ENCODE data around the gene MPHOSPH9.
"Not testable (repeated sequence)": the region's sequence is repeated elsewhere in the genome, so short reads cannot be mapped to it uniquely, and the experiment has no call there.

MPHOSPH9 gene

DNA sequence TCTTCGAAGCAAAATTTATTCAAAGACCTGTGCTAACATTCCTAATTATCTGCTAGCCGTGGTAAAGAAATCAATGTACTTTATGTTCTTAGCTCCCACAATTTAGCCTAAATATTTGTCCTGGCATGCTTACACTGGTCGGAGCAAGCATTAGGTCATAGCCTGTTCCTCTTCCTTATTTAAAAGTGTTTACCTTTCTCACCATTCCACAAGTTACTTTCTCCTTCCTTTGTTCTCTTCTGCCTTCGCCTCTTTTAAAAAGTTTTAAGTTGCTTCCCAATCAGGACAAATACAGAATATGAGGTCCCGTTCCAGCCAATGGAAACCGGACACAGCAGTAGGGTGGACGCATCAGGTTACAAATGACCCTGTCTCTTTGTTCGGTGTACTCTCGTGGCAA is 27.1 kb upstream of the MPHOSPH9 start:
- no peak for DNase-seq

DNA sequence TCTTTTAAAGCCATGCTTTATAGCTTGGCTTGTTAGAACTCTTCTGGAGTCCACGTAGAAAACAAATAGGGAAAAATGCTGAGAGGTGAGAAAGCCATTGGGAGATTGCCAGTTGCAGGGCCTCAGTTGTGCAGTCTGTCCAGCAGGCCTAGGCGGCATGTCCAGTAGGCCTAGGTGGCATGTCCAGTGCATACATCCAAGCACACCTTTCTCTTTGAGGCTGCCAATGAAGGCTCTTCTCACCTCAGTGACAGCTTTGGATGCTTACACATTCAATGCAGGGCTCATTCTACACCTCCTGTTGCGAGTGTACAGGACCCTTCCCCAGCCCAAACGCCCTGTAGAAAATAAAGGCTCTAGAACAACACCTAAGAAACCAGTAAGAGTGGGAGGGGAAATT is 25.7 kb upstream of the MPHOSPH9 start:
- DNase-seq: no peak

DNA sequence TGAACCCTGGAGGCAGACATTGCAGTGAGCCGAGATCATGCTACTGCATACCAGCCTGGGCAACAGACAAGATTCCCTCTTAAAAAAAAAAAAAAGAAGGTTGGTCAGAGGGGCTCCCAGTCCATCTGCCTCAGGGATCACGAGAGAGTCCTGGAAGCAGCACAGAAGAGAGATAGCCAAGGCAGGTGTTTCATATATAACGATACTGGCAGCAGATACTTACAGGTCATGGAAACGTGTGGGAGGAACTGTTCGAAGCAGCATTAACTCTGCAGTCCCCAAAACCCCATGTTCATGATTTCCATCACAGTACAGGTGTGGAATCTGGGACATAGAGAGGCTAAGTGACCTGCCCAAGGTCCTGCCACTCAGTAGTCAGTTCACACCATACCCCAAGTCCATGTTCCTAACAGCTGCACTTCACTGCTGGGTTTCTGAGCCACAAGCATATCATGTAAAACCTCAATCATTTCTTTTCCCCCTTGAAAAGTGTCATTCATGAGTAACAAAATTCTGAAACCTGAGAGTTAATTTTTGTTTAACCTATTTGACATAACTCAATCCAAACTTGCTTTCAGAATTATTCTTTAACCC is 22.0 kb upstream of the MPHOSPH9 start:
- DNase-seq: no peak

DNA sequence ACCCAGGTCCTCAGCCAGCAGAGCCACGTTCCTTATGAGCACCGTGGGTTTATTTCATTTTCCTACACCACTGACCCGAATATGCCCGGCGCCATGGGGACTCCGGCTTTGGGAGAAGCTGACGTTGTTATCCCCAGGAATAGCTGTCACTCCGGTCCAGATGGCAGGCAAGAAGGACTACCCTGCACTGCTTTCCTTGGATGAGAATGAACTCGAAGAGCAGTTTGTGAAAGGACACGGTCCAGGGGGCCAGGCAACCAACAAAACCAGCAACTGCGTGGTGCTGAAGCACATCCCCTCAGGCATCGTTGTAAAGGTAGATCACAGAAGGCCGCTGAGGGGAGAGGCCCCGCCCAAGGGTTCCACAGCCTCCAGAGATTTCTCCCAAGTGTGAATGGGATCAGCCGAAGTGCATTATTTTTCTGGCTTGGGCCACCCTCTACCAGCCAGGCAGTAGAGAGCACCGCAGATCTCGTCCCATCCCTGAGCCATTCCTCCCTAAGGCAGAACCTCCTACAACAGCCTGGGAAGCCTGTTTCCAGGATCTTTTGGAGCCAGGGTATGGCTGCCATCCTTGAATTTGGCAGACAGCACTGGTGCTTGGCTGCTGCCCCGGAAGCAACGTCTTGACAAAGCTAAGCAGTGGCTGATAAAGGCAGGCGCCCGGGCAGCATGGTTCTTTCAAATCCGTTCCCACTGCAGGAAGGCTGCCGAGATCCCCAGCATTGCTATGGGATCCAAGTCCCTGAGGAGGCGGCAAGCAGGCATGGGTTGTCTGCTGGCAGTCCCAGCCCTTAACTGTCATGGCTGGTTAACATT is 20.9 kb upstream of the MPHOSPH9 start:
- no peak for DNase-seq

DNA sequence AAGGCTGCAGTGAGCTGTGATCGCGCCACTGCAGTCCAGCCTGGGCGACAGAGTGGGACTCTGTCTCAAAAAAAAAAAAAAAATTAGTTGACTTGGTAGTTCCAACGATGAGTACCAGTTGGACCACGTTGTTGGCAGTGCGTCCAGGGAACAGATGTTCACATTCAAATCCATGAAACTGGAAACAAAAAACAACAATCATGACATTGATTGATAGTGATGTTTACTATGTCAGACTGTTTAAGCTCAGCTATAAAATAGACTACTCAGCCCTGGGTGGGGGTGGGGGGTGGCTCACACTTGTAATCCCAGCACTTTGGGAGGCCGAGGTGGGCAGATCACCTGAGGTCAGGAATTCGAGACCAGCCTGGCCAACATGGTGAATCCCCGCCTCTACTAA is 19.4 kb upstream of the MPHOSPH9 start:
- DNase-seq: not testable (repeated sequence)

DNA sequence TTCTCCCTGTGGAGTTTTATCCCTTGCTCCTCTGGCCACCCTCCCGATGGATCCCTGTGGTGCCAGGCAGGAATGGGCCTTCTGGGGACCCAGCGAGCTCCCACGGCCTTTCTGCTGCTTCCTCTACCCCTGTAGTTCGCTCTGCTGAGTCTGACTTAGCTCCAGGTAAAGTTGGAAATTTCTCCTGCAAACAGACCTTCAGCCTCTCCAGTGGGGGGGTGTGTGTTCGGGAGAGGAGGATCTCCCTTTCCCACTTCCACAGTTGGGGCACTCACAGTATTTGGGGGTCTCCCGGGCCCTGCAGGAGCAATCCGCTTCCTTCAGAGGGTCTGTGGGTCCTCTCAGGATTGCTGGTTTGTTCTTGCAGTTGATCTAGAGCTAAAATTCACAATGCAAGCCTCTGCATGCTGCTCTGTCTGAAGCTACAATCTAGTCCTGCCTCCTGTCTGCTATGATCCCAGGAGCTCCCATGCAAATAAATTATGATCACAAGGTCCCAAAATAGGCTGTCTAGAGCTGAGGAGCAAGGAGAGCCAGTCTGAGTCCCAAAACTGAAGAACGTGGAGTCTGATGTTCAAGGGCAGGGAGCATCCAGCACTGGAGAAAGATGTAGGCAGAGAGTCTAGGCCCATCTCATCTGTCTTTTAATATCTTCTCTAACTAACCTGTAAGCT is 18.6 kb upstream of the MPHOSPH9 start:
- DNase-seq: no peak

DNA sequence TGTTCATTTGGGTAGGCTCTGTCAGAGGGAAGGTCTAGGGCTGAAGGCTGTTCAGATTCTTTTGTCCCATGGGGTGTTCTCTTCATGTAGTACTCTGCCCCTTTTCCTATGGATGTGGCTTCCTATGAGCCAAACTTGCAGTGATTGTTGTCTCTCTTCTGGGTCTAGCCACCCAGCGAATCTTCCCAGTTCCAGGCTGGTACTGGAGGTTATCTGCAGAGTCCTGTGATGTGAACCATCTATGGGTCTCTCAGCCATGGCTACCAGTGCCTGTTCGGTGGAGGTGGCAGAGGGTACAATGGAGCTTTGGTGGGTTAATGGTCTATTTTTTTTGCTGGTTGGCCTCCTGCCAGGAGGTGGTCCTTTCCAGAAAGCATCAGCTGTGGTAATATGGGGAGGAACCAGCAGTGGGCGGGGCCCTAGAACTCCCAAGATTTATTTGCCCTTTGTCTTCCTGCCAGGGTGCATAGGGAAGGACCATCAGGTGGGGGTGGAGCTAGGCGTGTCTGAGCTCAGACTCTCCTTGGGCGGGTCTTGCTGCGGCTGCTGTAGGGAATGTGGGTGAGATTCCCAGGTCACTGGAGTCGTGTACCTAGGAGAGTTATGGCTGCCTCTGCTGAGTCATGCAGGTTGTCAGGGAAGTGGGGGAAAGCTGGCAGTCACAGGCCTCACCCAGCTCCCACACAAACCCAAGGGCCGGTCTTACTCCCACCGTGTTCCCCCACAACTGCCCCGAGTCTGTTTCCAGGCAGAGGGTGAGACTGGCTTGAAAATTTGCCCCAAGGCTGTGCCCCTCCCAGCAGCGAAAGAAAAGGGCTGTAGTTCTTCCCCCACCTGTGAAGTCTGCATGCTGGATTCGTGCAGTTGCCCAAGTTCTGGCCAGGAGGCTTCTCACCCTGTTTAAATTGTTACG is 17.8 kb upstream of the MPHOSPH9 start:
- no peak for DNase-seq

DNA sequence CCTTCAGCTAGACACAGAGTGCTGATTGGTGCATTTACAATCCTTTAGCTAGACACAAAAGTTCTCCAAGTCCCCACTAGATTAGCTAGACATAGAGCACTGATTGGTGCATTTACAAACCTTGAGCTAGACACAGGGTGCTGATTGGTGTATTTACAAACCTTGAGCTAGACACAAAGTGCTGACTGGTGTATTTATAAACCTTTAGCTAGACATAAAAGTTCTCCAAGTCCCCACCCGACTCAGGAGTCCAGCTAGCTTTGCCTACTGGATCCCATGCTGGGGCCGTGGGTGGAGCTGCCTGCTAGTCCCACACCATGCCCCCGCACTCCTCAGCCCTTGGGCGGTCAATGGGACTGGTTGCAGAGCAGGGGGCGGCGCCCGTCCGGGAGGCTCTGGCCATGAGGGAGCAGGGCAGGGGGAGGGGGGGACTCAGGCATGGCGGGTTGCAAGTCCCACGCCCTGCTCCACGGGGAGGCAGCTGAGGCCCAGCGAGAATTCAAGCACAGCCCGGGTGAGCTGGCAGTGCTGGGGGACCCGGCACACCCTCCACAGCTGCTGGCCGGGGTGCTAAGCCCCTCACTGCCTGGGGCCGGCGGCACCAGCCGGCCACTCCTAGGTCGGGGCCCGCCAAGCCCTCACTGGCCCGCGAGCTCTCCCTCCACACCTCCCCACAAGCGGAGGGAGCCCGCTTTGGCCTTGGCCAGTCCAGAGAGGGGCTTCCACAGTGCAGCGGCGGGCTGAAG is 16.2 kb upstream of the MPHOSPH9 start:
- not testable (repeated sequence) for DNase-seq

DNA sequence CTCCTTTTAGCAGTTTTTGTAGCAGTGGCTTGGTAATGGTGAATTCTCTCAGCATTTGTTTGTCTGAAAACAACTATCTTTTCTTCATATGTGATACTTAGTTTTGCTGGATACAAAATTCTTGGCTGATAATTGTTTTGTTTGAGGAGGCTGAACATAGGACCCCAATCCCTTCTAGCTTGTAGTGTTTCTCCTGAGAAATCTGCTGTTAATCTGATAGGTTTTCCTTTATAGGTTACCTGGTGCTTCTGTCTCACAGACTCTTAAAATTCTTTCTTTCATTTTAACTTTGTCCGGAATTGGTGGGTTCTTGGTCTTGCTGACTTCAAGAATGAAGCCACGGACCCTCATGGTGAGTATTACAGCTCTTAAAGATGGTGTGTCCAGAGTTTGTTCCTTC is 15.2 kb upstream of the MPHOSPH9 start:
- not testable (repeated sequence) for DNase-seq

DNA sequence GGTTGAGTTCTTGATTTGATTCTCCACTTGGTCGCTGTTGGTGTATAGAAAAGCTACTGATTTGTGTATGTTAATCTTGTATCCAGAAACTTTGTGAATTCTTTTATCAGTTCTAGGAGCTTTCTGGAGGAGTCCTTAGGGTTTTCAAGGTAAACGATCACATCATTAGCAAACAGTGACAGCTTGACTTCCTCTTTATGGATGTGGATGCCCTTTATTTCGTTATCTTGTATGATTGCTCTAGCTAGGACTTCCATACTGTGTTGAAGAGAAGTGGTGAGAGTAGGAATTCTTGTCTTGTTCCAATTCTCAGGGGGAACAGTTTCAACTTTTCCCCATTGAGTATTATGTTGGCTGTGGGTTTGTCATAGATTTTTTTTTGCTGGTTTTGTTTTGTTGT is 12.7 kb upstream of the MPHOSPH9 start:
- no peak for DNase-seq

DNA sequence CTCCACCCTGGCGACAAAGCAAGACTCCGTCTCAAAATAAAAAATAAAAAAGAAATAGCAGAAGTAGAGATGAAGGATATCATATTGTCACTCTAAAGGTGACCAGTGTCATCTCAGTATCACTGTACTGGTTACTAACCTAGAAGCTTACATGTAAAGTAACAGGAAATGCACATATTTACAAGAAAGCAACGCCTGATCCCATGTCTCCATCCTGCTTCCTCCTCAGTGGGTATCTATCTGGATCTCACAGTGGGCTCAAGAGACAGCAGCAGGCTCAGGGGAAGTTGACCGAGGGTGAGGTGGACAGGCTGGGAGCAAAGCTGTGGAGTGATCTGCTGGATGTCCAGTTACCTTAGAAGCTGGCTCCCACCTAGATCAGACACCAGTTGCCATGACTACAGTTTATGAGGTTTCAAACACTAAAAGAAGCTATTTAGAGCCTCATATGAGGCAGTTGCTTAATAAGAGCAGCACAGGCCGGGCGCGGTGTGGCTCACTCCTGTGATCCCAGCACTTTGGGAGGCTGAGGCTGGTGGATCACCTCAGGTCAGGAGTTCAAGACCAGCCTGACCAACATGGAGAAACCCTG is 10.8 kb upstream of the MPHOSPH9 start:
- DNase-seq: no peak

DNA sequence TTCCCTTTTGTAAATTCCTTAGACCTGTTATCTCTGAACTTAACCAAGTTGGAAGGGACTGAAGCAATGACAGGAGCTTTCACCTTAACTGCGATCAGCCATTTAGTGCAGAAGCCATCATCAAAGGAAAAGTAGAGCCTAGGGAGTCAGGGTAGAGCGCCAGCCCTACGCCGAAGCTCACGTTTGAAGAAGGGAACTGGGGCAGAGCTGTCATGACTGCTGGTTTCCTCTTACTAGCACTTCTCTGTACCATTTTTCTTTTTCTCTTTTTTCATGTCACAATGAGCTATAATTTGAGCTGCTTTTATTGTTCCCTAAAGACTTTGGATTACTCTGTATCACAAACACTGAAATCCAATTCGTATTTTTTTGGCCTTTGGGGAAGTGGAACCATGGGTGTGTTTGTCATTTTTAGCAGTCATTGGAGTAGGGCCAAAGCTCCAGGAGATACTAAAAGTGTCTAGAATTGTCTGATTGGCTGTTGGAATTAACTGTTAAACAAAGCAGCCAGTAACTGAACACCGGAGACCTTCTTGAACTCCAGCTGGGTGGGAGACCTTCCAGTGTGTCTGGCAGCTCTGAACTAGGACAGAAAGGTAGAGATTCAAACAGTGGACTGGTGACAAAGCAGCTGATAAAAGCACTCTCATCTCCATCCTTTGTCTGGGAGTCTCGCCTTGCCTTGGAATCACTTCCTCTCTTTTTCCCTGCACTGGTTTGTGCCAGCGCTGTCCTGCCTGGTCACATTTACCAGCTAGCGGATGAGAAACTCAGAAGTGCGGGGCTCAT is 9.4 kb upstream of the MPHOSPH9 start:
- DNase-seq: no peak

DNA sequence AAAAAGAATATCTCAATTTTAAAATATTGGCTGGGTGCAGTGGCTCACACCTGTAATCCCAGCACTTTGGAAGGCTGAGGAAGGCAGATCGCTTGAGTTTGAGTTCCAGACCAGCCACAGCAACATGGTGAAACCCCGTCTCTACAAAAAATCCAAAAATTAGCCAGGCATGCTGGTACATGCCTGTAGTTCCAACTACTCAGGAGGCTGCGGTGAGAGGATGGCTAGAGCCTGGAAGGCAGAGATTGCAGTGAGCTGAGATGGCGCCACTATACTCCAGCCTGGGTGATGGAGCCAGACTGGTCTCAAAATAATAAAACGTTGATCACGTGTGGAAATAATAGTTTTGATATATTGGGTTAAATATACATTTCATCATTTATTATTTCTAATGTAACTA is 6.0 kb upstream of the MPHOSPH9 start:
- DNase-seq: no peak

DNA sequence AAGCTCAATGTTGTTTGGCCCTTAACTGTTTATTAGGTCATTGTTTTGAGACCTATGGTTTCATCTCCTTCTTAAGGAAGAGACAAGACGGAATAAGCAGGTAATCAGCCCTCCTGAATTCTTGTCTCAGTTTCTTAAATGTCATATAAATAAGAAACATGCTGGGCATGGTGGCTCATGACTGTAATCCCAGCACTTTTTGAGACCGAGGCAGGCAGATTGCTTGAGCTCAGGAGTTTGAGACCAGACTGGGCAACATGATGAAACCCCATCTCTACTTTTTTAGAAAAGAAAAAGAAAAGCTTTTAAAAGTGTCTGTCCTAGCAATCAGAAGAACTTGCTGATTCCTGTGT is 5.4 kb upstream of the MPHOSPH9 start:
- no peak for DNase-seq

DNA sequence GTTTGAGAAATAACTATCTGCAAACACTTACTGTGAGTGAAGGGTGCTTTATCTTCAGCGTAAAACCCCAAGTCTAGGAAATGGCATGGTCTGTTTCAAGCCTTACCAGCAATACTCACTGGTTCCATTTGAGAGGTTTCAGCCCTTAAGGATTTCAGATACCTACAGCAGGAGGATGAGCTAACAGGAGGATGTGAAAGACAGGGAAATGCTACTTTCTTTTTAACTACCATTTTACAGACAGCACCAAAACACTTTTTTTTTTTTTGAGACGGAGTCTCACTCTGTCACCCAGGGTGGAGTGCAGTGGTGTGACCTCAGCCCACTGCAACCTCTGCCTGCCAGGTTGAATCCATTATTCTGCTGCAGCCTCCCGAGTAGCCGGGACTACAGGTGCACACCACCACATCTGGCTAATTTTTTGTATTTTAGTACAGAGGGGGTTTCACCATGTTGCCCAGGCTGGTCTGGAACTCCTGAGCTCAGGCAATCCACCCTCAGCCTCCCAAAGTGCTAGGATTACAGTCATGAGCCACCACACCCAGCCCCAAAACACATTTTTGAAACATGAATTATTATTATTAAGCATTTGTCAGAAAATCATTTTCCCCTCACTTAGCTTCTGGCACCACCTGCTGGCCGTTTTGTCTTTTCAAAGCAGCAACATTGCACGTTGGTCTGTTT is 4.8 kb upstream of the MPHOSPH9 start:
- peak; percentile 79 for DNase-seq

DNA sequence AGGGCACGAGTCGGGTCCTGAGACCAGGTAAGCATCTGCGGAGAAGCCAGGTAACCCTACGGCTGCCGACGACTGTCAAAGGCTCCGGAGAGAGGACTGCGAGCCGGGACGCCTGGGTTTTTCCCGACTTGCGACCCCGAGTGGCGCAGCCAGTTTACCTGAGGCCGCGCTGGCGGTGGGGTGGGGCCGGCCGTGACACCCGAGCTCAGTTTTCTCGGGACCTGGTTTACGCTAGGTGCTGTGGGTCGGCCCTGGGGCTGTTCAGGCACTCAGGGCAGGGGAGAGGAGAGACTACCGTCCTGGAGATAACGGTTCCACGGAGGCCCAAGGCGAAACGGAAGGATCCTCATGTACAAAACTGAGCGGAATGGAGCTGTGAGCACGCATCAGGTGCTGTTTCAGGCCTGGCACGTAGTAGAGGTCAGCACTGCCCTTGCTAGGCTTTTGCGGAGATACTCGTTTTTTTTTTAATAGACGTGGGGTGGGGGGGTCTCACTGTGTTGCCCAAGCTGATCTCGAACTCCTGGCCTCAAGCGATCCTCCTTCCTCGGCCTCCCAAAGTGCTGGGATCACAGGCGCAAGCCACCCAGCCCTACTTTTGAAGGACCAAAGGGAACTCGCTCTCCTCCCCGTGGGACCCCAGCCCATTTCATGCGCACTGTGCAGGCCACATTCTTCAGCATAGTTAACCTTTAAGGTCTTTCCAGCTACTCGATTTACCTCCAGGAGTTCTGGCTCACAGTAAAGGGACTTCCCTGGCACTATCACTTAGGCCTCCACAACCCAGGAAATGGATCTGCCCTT is 766 bp upstream of the MPHOSPH9 start:
- DNase-seq: no peak

DNA sequence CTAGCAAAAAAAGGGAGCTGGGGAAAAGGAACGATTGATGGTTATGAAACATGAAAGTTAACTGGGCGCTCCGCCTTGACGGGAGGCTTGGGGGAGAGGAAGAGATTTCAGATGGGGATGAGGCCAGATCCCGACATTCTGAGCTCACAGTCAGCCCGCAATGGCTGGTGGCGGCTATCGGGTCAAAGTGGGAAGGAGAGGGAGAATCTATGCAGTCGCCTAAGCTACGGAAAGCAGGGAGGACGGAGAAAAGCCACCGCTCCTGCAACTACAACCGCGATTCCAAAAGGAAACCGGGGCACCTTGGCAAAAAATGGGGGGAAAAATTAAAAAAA is 502 bp downstream of the MPHOSPH9 start:
- DNase-seq: no peak

DNA sequence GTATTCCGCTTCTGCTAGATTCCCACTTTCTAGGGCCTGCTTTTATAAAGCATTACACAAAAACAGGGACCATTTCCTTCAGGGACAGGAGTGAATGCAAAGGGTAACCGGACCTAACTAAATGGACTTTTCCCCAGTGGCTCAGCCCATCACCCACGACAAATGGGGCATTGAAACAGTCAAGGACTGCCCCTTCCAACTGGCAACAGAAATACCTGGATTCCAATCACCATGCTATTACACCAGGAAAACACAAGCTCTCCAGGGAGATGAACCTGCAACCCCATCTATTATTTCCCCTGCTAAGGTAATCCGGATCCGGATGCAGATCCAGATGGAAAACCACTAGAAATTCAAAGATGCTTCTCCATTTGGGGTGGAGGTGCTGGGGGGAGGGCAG is 1.0 kb downstream of the MPHOSPH9 start:
- no peak for DNase-seq

DNA sequence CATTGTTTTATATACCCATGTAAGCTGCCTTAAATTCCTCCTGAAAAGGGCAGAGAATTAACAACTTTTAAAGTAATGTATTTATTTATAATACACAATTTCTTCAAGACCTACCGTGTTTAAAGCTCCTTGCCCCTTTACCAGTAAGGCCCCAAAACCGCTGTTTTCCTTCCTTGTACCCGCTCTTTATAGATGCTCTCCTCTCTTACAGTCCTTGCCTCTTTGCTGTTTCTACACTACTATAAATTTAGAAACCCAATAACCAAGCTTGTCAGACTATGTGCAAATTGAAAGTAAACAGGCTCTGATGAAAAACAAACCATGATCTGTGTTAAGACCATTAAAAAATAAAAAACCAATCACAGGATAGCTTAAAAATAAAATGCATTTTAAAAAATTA is 3.9 kb downstream of the MPHOSPH9 start:
- no peak for DNase-seq

Measured in stimulated activated CD4-positive, alpha-beta T cell treated with anti-CD3 and anti-CD28 coated beads, Interleukin-4, amount 100 ng/mL, for 1 hour (primary cell).